Measurements from ENCODE around the gene ZFP3. TPM values are rescaled to one million over a fixed set of nuclear protein-coding genes. Genes with fewer than 3 reads are reported as not detected.
"Not testable (repeated sequence)": the region's sequence is repeated elsewhere in the genome, so short reads cannot be mapped to it uniquely, and the experiment has no call there.

ZFP3 gene
- 0.36 and 0.39 TPM in 2 replicates for total RNA-seq (2014; rRNA removed; shearing (Covaris generic))

GRCh38 chr17:5078106-5079028, at the start of gene ZFP3:
ZFP3 (plus strand) TSS chr17:5078467; CDS start chr17:5091505, 13,038 bp downstream.
- DNase-seq (ENCODE audit: low read depth), result peak; percentile 47

- not testable (repeated sequence) for DNase-seq (ENCODE audit: low read depth)
These were observed 48.1 kb upstream of the ZFP3 start for GRCh38 chr17:5030168-5030567.

GRCh38 chr17:5031365-5032082, 46.7 kb upstream of the ZFP3 start:
- DNase-seq (ENCODE audit: low read depth), result peak; percentile 66

DNA sequence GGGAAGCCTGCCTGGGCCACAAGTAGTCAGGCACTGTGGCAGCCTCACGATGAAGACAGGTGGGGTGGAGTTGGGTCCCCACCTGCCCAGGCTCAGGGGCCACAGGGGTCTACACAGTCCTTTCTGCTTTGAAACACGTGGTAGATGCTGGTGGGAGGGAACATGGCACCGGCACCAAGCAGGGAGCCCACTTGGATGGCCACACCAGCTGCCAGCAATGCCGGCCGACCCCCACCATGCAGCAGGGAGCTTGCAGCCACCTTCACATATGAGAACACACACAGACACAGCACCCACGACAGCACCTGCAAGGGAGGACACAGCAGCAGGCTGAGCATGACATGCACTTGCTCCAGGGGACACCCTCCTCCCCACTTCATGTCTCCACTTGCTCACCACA, 45.4 kb upstream of the ZFP3 start:
- DNase-seq (ENCODE audit: low read depth), result no peak

- DNase-seq (ENCODE audit: low read depth), result no peak
These were observed 44.8 kb upstream of the ZFP3 start for GRCh38 chr17:5033352-5034015.

- DNase-seq (ENCODE audit: low read depth), result no peak
These were observed 44.2 kb upstream of the ZFP3 start for GRCh38 chr17:5034063-5034462.

GRCh38 chr17:5034651-5035050, 43.6 kb upstream of the ZFP3 start:
- no peak for DNase-seq (ENCODE audit: low read depth)

DNA sequence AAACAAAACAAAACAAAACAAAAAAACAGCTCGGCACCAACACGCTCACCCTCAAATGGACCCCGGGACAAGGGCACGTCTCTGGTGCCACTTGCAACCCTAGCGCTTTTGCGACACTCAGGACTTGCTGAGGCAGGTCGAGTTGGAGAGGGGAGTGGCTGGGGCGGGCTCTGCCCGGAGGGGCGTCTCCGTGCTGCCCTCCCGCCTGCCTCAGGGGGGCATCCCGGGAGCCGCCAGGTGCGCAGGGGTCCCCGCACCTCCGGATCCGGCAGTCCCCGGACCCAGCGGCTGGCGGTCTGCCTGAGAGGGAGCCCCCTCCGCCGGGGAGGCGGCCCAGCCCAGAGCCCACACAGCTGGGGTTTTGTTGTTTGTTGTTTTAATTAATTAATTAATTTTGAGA, 43.0 kb upstream of the ZFP3 start, which contains the start of gene SLC52A1:
SLC52A1 (minus strand) TSS at position 112 of the 400 bp plus-strand sequence. CDS start 820 bp downstream, outside the sequence.
- no peak for DNase-seq (ENCODE audit: low read depth)

GRCh38 chr17:5042157-5043022, 35.9 kb upstream of the ZFP3 start:
- no peak for DNase-seq (ENCODE audit: low read depth)

GRCh38 chr17:5043524-5043923, 34.7 kb upstream of the ZFP3 start:
- no peak for DNase-seq (ENCODE audit: low read depth)

- peak; percentile 28 for DNase-seq (ENCODE audit: low read depth)
These were observed 33.6 kb upstream of the ZFP3 start for GRCh38 chr17:5044630-5045029.

DNA sequence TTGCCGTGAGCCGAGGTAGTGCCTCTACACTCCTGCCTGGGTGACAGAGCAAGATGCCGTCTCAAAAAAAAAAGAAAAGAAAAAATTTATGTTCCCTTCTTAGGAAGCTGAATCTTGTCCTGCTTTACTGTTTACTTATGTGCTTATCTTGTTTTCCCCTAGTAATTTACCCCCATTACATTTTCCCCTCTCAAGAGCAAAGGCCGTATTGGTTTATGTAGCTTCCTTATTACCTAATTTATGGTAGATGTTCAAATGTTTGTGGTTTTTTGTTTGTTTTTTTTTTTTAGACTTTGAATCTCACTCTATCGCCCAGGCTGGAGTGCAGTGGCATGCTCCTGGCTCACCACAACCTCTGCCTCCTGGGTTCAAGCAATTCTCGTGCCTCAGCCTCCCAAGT, 32.8 kb upstream of the ZFP3 start:
- DNase-seq (ENCODE audit: low read depth), result no peak

- no peak for DNase-seq (ENCODE audit: low read depth)
These were observed 30.8 kb upstream of the ZFP3 start for GRCh38 chr17:5047446-5047845.

DNA sequence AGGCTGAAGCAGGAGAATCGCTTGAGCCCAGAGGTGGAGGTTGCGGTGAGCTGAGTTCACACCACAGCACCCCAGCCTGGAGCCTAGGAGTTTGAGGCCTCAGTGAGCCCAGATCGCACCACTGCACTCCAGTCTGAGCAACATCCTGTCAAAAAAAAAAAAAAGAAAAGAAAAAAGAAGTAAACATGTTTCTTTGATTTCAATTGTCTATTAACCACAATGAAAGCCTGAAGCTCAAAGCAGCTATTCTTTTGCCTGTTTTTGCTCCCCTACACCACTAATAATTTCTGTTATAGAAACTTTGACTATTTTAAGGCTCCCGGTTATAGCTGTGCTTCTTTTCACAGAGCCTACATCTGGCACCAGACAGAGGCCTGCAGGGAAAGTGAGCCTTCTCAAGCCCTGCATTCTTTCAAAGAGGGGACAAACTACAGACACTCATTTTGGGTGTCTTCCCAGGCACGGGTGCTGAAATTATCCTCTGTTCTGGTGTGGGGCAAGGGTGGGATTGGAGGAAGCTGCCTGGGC, 28.9 kb upstream of the ZFP3 start:
- no peak for DNase-seq (ENCODE audit: low read depth)

GRCh38 chr17:5050278-5050677, 28.0 kb upstream of the ZFP3 start:
- DNase-seq (ENCODE audit: low read depth), result no peak

- DNase-seq (ENCODE audit: low read depth), result no peak
These were observed 22.7 kb upstream of the ZFP3 start for GRCh38 chr17:5055543-5055942.

DNA sequence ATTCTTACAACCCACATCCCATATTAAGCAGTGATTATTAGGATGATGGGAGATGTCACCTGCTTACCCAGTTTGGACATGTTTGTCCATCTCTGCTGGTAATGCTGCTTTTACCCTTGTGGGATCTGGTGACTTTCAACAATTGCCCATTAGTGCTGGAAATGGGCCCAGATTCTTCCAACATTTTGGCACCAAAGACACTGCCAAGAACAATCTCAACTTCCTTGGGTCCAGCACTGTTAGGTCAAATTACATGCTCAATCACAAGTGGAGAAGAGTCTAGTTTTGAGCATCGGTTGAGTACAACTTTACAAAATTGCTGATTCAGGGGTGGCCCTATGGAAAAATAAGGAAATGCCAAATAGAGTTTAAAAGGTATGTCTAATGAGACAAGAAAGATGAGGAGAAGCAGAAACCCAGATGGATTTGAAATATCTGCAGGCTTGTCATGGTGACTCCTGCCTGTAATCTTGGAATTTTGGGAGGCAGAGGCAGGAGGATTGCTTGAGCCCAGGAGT, 13.0 kb upstream of the ZFP3 start:
- no peak for DNase-seq (ENCODE audit: low read depth)

DNA sequence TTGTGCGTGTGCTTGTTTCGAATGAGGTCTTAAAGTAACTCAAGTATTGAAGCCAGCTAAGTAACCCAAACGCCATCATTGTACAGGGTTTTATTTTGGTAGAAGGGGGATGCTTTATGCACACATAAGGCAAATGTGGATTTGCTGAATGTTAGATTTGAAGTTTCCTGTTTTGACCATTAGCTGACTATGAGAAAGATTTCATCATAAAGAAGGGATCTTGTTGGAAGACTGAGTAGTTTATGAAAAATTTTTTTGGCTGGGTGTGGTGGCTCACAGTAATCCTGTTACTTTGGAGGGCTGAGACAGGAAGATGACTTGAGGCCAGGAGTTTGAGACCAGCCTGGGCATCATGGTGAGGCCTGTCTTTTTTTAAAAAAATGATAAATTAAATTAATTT, 10.0 kb upstream of the ZFP3 start:
- no peak for DNase-seq (ENCODE audit: low read depth)

DNA sequence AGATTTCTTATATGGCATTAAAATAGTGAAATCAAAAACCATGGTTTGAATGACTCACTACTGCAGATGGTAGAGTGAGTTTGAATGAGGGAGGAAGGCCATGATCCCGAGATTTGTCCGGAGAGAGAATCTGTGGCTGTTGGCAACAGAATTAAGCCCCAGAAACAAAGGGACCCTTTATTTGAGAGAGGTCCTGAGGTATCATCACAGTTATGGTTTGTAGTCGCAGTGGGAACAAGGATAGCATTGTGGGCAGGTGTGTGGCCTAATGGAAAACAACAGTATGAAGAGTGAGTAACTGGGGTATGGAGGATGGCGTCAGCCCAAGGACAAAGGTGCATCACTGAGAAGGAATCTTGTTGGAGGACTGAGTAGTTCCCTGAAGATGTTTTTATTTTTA, 8.5 kb upstream of the ZFP3 start:
- peak; percentile 27 for DNase-seq (ENCODE audit: low read depth)

GRCh38 chr17:5075472-5075871, 2.8 kb upstream of the ZFP3 start:
- not testable (repeated sequence) for DNase-seq (ENCODE audit: low read depth)

DNA sequence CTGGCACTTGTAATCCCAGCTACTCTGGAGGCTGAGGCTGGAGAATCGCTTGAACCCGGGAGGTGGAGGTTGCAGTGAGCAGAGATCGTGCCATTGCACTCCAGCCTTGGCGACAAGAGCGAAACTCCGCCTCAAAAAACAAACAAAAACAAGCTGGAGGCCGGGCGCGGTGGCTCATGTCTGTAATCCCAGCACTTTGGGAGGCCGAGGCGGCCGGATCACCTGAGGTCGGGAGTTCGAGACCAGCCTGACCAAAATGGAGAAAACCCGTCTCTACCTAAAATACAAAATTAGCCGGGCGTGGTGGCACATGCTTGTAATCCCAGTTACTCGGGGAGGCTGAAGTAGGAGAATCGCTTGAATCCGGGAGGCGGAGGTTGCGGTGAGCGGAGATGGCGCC, 992 bp upstream of the ZFP3 start:
- not testable (repeated sequence) for DNase-seq (ENCODE audit: low read depth)
